OCI-LY1 (cell line): ENCODE measurements around the gene TPCN1.

Experiments
- H2AFZ ChIP-seq: fragments of 200-600 bp; sonication (generic), shearing (Covaris generic); 2 replicates; pipeline ENCODE4 v1.6.0; 2014; ENCODE audit warnings: antibody characterized with exemption, mild to moderate bottlenecking, low read length
- H3F3A ChIP-seq: fragments of 200-600 bp; sonication (generic), shearing (Covaris generic); 2 replicates; pipeline ENCODE4 v1.6.0; 2014; ENCODE audit warnings: mild to moderate bottlenecking, antibody characterized with exemption, low read length, moderate library complexity; ENCODE audit not compliant: insufficient read depth
- H3K27ac ChIP-seq: fragments of 200-600 bp; sonication (generic); 2 replicates; pipeline ENCODE4 v1.5.1; 2014; ENCODE audit warnings: low read length, mixed run types, mild to moderate bottlenecking, low read depth; ENCODE audit not compliant: poor library complexity, severe bottlenecking
- H3K27me3 ChIP-seq: fragments of 200-600 bp; sonication (generic); 2 replicates; pipeline ENCODE4 v1.6.0; 2014; ENCODE audit warnings: antibody characterized with exemption, mild to moderate bottlenecking, low read length, moderate library complexity; ENCODE audit not compliant: insufficient read depth
- H3K36me3 ChIP-seq: fragments of 200-600 bp; sonication (generic); 2 replicates; pipeline ENCODE4 v1.6.1; 2014; ENCODE audit warnings: mild to moderate bottlenecking, antibody characterized with exemption, low read length, moderate library complexity, mixed read lengths; ENCODE audit not compliant: insufficient read depth
- H3K4me1 ChIP-seq: fragments of 200-600 bp; sonication (generic); 2 replicates; pipeline ENCODE4 v1.5.1; 2014; ENCODE audit warnings: mild to moderate bottlenecking, low read length, moderate library complexity; ENCODE audit not compliant: insufficient read depth, severe bottlenecking
- H3K4me2 ChIP-seq: fragments of 200-600 bp; sonication (generic), shearing (Covaris generic); 2 replicates; pipeline ENCODE4 v1.6.1; 2014; ENCODE audit warnings: low read length
- H3K4me3 ChIP-seq: fragments of 200-600 bp; sonication (generic); 2 replicates; pipeline ENCODE4 v1.5.1; 2014; ENCODE audit warnings: low read length, low read depth, mild to moderate bottlenecking, mixed read lengths; ENCODE audit not compliant: poor library complexity, severe bottlenecking
- H3K79me2 ChIP-seq: fragments of 200-600 bp; shearing (Covaris generic); 2 replicates; pipeline ENCODE4 v1.6.1; 2016; ENCODE audit warnings: mixed run types, low read length, mixed read lengths; ENCODE audit not compliant: insufficient read depth
- H3K9ac ChIP-seq: fragments of 200-600 bp; sonication (generic), shearing (Covaris generic); 2 replicates; pipeline ENCODE4 v1.6.1; 2014; ENCODE audit warnings: mild to moderate bottlenecking, low read length, mixed read lengths
- H3K9me2 ChIP-seq: fragments of 200-600 bp; sonication (generic), shearing (Covaris generic); 2 replicates; pipeline ENCODE4 v1.6.1; 2014; ENCODE audit warnings: low read depth, mild to moderate bottlenecking, low read length, mixed read lengths
- H3K9me3 ChIP-seq: fragments of 200-600 bp; shearing (Covaris generic); 2 replicates; pipeline ENCODE4 v1.6.1; 2014; ENCODE audit warnings: low read length, mixed read lengths
- H4K20me1 ChIP-seq: fragments of 200-600 bp; sonication (generic), shearing (Covaris generic); 2 replicates; pipeline ENCODE4 v1.6.0; 2016; ENCODE audit warnings: mild to moderate bottlenecking, low read length; ENCODE audit not compliant: insufficient read depth
- EZH2 ChIP-seq: fragments of 200-600 bp; sonication (generic), shearing (Covaris generic); IDR thresholded peaks from 2 replicates; pipeline ENCODE4 v1.8.0; 2017; ENCODE audit warnings: borderline replicate concordance, mixed run types, mild to moderate bottlenecking, antibody characterized with exemption, low read length, moderate library complexity, mixed read lengths
- TF ChIP-seq, protein P1 (sequence below): fragments of 200-600 bp; sonication (generic), shearing (Covaris generic); IDR thresholded peaks from 2 replicates; pipeline ENCODE4 v1.5.1; 2017; ENCODE audit warnings: mild to moderate bottlenecking, antibody characterized with exemption, low read length, moderate library complexity, mixed read lengths

TPCN1 gene

DNA sequence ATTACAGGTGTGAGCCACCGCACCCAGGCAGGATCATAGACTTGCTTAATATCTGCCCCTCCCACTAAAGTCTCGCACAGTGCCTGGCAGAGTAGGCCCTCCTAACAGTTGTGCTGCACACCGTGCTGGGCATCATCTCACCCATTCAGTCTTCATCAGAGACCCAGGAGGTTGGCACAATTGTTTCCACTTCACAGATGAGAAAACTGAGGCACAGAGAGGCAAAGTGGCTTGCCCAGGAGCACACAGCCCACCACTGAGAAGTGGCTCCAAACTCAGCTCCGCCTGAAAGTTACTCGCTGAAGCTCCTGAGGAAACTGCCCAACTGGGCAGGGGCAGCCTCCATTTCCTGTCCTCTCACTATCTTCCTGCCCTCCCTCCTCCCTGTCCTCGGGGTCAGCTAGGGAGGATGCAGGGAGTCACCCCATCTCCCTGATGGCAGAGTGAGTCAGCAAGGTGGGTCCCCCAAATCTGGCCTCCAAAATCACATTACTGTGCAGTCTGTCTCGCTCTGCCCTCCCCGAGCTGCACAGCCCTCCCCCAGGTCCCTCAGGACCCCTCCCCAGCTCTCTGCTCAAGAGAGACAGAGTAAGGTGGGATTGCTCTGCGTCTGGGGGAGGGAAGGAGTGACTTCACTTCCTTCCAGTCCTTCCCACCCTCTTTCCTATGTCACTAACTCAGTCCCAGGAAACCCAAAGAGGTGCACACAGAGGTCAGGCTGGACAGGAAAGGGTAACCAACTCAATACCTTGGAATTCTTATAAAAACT is 107.9 kb downstream of the TPCN1 start:
- Histone ChIP-seq H3K9me2 (no peaks in the 10 kb centered on the region), H4K20me1 (no peaks in the 10 kb centered on the region), H3F3A (no peaks in the 10 kb centered on the region), H3K9me3 (no peaks in the 10 kb centered on the region), H3K79me2 (no peaks in the 10 kb centered on the region), H3K36me3 (peaks cover 36% of the 10 kb centered on the region; the same call in 1 of the 2 replicates), H3K9ac (no peak overlapping the region), H3K4me3 (no peak overlapping the region), H2AFZ (no peak overlapping the region), H3K27ac (no peak overlapping the region), H3K4me2 (no peak overlapping the region), H3K27me3 (no peaks in the 10 kb centered on the region), H3K4me1 (peaks cover 24% of the 10 kb centered on the region)
- TF ChIP-seq, protein P1, sequence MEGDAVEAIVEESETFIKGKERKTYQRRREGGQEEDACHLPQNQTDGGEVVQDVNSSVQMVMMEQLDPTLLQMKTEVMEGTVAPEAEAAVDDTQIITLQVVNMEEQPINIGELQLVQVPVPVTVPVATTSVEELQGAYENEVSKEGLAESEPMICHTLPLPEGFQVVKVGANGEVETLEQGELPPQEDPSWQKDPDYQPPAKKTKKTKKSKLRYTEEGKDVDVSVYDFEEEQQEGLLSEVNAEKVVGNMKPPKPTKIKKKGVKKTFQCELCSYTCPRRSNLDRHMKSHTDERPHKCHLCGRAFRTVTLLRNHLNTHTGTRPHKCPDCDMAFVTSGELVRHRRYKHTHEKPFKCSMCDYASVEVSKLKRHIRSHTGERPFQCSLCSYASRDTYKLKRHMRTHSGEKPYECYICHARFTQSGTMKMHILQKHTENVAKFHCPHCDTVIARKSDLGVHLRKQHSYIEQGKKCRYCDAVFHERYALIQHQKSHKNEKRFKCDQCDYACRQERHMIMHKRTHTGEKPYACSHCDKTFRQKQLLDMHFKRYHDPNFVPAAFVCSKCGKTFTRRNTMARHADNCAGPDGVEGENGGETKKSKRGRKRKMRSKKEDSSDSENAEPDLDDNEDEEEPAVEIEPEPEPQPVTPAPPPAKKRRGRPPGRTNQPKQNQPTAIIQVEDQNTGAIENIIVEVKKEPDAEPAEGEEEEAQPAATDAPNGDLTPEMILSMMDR: no peak
- TF ChIP-seq EZH2: no peak

DNA sequence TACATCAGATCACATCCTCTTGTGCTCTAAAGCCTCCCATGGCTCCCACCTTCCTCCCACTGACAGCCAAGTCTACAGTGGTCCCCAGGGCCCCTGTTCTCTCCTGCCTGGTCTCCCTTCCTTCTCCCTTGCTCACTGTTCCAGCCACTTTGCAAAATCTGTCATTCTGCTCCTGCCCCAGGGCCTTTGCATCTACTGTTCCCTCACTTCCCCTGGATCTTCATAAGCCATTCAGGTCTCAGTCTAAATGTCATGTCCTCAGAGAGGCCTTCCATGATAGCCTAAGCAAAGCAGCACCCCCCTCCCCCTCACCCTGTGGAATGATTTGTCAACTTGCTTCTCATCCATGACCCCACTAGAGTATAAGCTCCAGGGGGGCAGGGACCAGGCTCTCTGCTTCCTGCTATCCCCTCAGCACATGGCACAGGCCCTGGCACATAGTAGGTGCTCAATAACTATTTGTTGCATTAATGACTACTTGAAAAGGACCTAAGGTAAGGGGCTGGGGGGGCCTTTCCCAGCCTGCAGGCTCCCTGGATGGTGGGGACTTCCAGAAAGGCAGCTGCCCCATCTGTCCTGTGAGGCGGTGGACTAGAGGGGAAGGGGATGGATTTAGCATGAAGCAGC is 108.6 kb downstream of the TPCN1 start:
- Histone ChIP-seq H3K27me3 (no peaks in the 10 kb centered on the region), H3K9ac (no peak overlapping the region), H3K9me3 (no peaks in the 10 kb centered on the region), H3K4me2 (no peak overlapping the region), H3K27ac (no peak overlapping the region), H3K79me2 (no peaks in the 10 kb centered on the region), H3K4me3 (no peak overlapping the region), H3F3A (no peaks in the 10 kb centered on the region), H3K9me2 (no peaks in the 10 kb centered on the region), H3K4me1 (peaks cover 26% of the 10 kb centered on the region), H2AFZ (no peak overlapping the region), H4K20me1 (no peaks in the 10 kb centered on the region), H3K36me3 (peaks cover 36% of the 10 kb centered on the region; the same call in 1 of the 2 replicates)
- TF ChIP-seq, protein P1: no peak
- TF ChIP-seq EZH2: no peak

DNA sequence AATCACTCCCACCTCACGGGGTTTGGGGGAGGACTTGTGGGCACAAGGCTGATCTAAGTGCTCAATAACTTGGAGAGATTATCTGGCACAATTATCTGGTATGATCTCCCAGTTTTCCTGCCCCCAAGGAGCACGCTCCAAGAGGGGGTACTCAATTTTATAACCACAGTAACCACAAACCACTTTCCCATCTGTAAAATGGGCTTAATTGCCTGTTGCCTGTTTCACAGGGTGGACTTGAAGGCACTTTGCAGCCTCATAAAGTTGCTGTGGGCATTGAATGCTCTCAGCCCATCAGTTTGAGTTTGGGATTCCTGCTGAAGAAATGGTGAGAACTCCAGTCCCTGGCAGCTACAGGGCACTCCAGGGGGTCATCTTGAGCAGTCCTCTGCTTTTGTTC is 109.2 kb downstream of the TPCN1 start:
- Histone ChIP-seq H3K9ac (no peak overlapping the region), H2AFZ (no peak overlapping the region), H4K20me1 (no peaks in the 10 kb centered on the region), H3K27me3 (no peaks in the 10 kb centered on the region), H3K27ac (no peak overlapping the region), H3K79me2 (no peaks in the 10 kb centered on the region), H3K9me3 (no peaks in the 10 kb centered on the region), H3K4me2 (no peak overlapping the region), H3K4me1 (peaks cover 29% of the 10 kb centered on the region), H3F3A (no peaks in the 10 kb centered on the region), H3K4me3 (no peak overlapping the region), H3K9me2 (no peaks in the 10 kb centered on the region), H3K36me3 (peaks cover 36% of the 10 kb centered on the region; the same call in 1 of the 2 replicates)
- TF ChIP-seq, protein P1: no peak
- TF ChIP-seq EZH2: no peak
